AG04449 (cell line): ENCODE data around the gene SLC7A8.

Experiments
- CTCF ChIA-PET: fragments of 350-600 bp; formaldehyde crosslinking; extraction: SDS; loops from one replicate; lab custom pipeline; 2021; ENCODE audit warnings: antibody characterized with exemption; lab: Yijun Ruan, JAX
- POLR2A ChIA-PET: fragments of 400-600, 350-600 bp; formaldehyde crosslinking; extraction: SDS; loops from one replicate; lab custom pipeline; 2020; ENCODE audit warnings: antibody characterized with exemption, inconsistent platforms; lab: Yijun Ruan, JAX
- DNase-seq: peaks from one replicate; pipeline ENCODE4 v3.0.0-alpha.2; 2010; ENCODE audit warnings: low read depth, low spot score
- H3K4me3 ChIP-seq: 2 replicates; pipeline ENCODE4 v1.5.1; 2011; ENCODE audit warnings: low read depth, mild to moderate bottlenecking, control low read depth, low read length
- CTCF ChIP-seq: IDR thresholded peaks from one replicate; pipeline ENCODE4 v1.5.1; 2011; ENCODE audit warnings: mild to moderate bottlenecking, moderate library complexity, low read length, control low read depth, inconsistent platforms; ENCODE audit not compliant: insufficient read depth; ENCODE audit errors: missing control alignments

Gene SLC7A8

GRCh38 chr14:23164250-23164649, 19.2 kb downstream of the SLC7A8 start:
- TF ChIP-seq CTCF: no peak
- POLR2A ChIA-PET: no interaction called here
- no peak overlapping the region for H3K4me3 ChIP-seq
- CTCF ChIA-PET: interaction anchor here (0.7 to 6.5 kb wide), 4 partner anchors 14 to 43 kb away, joined by 3 to 32 read pairs (median 8); partner anchors contain the start of gene SLC7A8
- DNase-seq: no peak

GRCh38 chr14:23163830-23164229, 19.6 kb downstream of the SLC7A8 start:
- ChIA-PET POLR2A (no interaction called here), CTCF (interaction anchor here (0.7 to 6.5 kb wide), 4 partner anchors 14 to 43 kb away, joined by 3 to 32 read pairs (median 8); partner anchors contain the start of gene SLC7A8)
- DNase-seq: no peak
- H3K4me3 ChIP-seq: no peak overlapping the region
- no peak for TF ChIP-seq CTCF

GRCh38 chr14:23162800-23163199, 20.7 kb downstream of the SLC7A8 start:
- ChIA-PET CTCF (interaction anchor here (1.1 to 6.5 kb wide), 3 partner anchors 23 to 42 kb away, joined by 3 to 32 read pairs (median 14); partner anchors contain the start of gene SLC7A8), POLR2A (no interaction called here)
- TF ChIP-seq CTCF: no peak
- DNase-seq: no peak
- no peak overlapping the region for H3K4me3 ChIP-seq

GRCh38 chr14:23162005-23162404, 21.5 kb downstream of the SLC7A8 start:
- TF ChIP-seq CTCF: no peak
- H3K4me3 ChIP-seq: no peak overlapping the region
- ChIA-PET POLR2A (no interaction called here), CTCF (interaction anchor here (0.8 to 6.5 kb wide), 5 partner anchors 9 to 41 kb away, joined by 3 to 32 read pairs (median 4); partner anchors contain the start of gene SLC7A8)
- no peak for DNase-seq

- ChIA-PET POLR2A (interaction anchor here (1.4 kb wide), 1 partner anchor 10 kb away, joined by 5 read pairs; no protein-coding TSS in a partner anchor), CTCF (interaction anchor here (1.3 to 6.5 kb wide), 4 partner anchors 10 to 40 kb away, joined by 3 to 32 read pairs (median 6); partner anchors contain the start of gene SLC7A8)
- H3K4me3 ChIP-seq: no peak overlapping the region
- no peak for TF ChIP-seq CTCF
- DNase-seq: no peak
Observed at GRCh38 chr14:23160924-23161522, 22.4 kb downstream of the SLC7A8 start.

GRCh38 chr14:23159532-23159931, 23.9 kb downstream of the SLC7A8 start:
- ChIA-PET CTCF (interaction anchor here (1.5 to 6.5 kb wide), 3 partner anchors 12 to 38 kb away, joined by 3 to 32 read pairs (median 8); partner anchors contain the start of gene SLC7A8), POLR2A (no interaction called here)
- TF ChIP-seq CTCF: no peak
- no peak overlapping the region for H3K4me3 ChIP-seq
- no peak for DNase-seq
